CD4-positive, alpha-beta T cell treated with Interleukin-10 for 1 hour (primary cell): ENCODE results near the gene GABBR2.

ENCODE experiments used
- DNase-seq: peaks from one replicate; pipeline ENCODE4 v3.0.0-alpha.2; 2020

Gene GABBR2

GRCh38 chr9:98708933-98709911 lies at the start of gene GABBR2:
TSS of gene GABBR2 (minus strand) at chr9:98708935. CDS start at chr9:98708737, 198 bp downstream.
- no peak for DNase-seq

- DNase-seq: no peak
Observed at GRCh38 chr9:98755006-98755618, 46.4 kb upstream of the GABBR2 start.

DNA sequence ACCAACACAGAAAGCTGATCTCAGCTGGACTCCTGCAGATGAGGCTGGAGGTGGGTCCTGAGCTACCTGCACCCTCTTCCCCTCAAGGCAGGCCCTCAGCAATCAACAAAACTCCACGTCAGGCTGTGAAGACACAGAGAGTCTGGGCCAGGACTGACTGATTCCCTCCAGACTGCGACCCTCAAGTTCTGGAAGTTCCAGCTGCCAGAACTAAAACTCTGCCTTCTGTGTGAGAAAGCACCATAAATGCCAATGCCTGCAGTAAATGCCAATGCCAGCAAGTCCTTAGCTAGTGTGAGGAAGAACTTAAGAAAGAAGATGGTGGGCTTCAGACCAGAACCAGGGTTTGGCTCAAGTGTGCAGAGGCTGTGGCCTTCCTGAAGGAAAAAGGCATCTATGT lies 42.5 kb upstream of the GABBR2 start:
- no peak for DNase-seq

- no peak for DNase-seq
Observed at GRCh38 chr9:98750364-98751060, 41.8 kb upstream of the GABBR2 start.

GRCh38 chr9:98747476-98747875 lies 38.7 kb upstream of the GABBR2 start:
- no peak for DNase-seq

GRCh38 chr9:98745470-98745869 lies 36.7 kb upstream of the GABBR2 start:
- no peak for DNase-seq

DNA sequence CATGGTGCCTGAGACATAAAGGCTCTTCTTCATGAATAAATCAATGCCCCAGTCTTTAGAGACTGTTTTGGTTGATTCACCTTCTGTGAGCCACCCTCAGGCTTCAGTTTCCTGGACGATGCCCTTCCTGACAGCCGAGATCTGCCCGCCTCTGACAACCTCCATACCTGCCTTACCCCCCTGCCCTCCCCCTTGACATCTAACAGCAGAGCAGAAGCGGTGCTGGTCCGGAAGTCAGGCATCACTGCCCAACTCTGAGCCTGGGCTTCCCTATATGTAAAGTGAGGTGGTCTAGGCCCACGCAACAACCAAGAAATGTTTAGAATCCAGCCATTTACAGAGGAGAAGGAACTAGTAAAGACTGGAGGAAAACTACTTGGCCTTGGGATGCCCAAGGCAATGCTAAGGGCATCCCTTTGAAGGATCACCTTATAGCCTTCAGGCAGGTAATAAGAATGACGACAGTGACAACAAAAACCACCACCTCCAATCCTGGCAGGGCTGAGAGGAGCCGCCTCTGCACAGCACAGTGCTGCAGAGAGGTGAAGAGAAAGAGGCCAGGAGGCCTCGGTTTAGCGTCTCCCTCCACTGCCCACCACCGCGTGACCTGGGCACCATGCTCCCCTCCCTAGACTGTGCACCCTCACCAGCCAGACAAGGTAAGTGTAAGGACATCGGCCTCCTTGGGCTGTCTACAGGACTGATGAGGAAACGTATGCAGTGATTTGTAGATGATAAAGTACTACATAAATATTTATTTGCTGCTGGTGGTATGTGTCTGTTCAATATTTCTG lies 35.3 kb upstream of the GABBR2 start:
- DNase-seq: no peak

GRCh38 chr9:98743329-98743728 lies 34.6 kb upstream of the GABBR2 start:
- DNase-seq: no peak

GRCh38 chr9:98742325-98743280 lies 33.9 kb upstream of the GABBR2 start:
- no peak for DNase-seq

DNA sequence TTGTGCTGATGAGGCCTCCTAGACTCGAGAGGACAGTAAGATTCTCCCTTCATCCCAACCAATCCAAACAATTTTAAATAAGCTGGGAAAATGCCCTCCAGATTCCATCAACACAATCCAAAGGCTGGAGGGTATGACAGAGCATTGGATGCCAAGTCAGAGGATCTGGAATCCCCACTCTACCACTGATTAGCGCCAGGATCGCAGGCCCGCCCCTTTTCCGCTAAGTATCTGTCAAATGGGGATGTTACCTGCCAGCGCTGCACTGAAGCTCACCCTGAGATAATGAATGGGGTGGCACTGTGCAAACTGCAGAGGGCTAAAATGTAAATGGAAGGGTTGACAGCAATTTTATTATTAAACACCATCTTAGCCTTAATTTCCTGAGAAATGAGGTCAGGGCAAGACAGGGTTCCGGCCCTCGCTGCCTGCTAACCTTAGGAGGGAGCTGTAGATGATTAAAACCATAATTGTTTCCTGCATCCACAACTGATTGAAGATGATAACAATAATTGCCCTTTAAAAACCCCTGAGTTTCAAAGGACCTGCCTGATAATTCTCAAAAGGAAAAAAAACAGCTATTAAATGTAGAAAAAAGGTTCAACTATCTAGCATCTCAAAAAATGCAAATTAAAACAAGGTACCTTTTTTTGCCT lies 31.6 kb upstream of the GABBR2 start:
- no peak for DNase-seq

DNA sequence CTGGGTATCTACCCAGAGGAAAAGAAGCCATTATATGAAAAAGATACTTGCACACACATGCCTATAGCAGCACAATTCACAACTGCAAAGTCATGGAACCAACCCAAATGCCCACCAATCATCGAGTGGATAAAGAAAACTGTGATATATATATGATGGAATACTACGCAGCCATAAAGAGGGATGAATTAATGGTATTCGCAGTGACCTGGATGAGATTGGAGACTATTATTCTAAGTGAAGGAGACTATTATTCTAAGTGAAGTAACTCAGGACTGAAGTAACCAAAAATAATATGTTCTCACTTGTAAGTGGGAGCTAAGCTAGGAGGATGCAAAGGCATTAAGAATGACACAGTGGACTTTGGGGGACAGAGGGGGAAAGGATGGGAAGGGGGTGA lies 30.0 kb upstream of the GABBR2 start:
- DNase-seq: no peak

GRCh38 chr9:98736226-98736625 lies 27.5 kb upstream of the GABBR2 start:
- no peak for DNase-seq

DNA sequence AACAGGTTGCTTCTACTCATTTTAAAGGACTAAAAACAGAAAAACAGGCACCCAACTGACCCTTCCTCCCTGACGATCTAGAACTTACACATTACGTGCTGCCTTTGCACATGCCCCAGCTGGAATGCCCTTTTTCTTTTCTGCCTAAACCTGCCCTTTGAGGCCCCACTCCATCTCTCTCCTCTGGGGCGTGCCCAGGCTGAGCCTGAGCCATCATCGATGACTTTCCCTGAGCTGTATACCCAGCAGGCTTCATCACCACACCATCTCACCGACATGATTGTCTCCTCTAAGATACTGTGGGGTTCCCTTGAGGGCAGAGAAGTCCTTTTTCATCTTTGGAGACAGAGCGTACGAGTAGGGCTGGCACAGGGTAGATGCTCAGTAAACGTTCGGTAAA lies 24.1 kb upstream of the GABBR2 start:
- DNase-seq: no peak

DNA sequence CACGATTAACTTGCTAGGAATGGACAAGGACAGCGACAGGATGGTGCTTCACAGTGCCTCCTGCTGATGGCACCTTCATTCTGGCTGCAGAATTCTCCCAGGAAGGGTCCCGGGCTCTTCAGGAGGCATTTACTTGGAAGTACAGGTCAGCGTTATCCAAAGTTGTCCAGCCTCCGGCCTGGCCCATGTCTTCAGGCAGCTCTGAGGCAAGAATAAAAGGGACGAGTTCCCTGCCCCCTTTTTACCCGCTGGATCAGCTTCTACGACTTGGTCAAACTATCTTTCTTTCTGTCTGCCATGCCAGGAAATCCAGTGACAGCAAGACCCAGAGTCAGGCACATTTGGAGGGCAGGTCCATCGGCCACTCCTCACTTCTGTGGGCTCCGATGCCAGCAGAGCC lies 23.4 kb upstream of the GABBR2 start:
- DNase-seq: no peak

GRCh38 chr9:98730871-98731270 lies 22.1 kb upstream of the GABBR2 start:
- DNase-seq: no peak

- DNase-seq: no peak
Observed at GRCh38 chr9:98728500-98728899, 19.8 kb upstream of the GABBR2 start.

- no peak for DNase-seq
Observed at GRCh38 chr9:98727428-98727827, 18.7 kb upstream of the GABBR2 start.

GRCh38 chr9:98726735-98727134 lies 18.0 kb upstream of the GABBR2 start:
- peak; percentile 10 for DNase-seq

DNA sequence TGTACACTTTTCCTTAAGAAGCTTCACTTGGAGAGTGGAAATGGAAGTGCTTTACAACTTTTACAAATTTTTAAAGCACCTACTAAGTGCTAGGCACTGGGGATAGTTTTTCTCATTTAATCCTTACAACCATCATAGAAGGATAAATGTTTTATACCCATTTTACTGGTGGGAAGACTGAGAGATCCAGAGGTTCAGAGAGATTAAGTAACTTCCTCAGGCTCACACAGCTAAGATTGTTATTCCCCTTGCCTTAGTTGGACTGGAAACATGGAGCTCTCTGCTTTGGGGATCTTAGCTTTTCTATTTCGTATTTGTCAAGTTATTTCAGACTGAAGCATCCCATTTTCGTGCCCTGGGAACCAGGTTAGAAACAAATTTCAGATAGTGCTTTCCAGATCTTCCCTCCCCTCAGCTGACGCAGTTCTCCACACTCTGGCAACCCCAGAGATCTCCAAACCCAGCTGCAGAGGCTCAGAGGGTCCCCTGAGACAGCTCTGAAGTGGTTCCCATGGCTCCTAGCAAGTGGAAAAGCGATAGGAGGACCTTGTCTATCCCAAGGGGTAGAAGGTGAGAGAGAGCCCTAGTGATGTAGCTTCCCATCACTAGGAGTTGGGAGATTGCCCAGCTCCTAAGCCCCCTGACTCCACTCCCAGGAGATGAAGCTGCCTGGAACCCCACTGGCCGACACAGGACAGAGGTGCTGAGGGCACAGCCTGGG lies 16.2 kb upstream of the GABBR2 start:
- no peak for DNase-seq

DNA sequence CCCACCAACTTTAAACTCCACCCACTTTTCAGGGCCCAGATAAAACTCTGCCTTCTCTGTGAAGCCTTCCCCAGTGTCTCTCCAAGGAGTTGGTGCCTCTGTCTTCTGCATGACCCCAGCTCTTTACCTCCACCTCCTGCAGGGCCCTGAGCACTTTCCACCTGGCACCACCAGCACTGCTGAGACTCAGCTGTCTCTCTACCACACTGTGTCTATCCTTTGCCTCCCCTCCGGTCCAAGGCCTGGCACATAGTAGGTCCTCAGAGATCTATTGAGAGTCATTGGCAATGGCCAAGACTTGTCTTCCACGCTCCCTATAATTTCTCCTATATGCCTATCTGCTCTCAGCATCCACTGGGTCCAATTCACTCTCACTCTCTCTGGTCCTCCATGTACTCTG lies 12.9 kb upstream of the GABBR2 start:
- DNase-seq: no peak
